ENCODE results near the gene IL10. TPM values are rescaled to one million over a fixed set of nuclear protein-coding genes. Genes with fewer than 3 reads are reported as not detected.

Gene IL10
- total RNA-seq, 1 experiment from 2014 or later: not detected

- no peak for DNase-seq (ENCODE audit: low read depth)
These were observed 21.3 kb upstream of the IL10 start for GRCh38 chr1:206793620-206794019.

GRCh38 chr1:206792939-206793607, 20.8 kb upstream of the IL10 start:
- DNase-seq (ENCODE audit: low read depth): peak; percentile 61

GRCh38 chr1:206790502-206791250, 18.4 kb upstream of the IL10 start:
- DNase-seq (ENCODE audit: low read depth): no peak

- no peak for DNase-seq (ENCODE audit: low read depth)
These were observed 16.3 kb upstream of the IL10 start for GRCh38 chr1:206788487-206789050.

- peak; percentile 21 for DNase-seq (ENCODE audit: low read depth)
These were observed 15.6 kb upstream of the IL10 start for GRCh38 chr1:206787891-206788290.

- no peak for DNase-seq (ENCODE audit: low read depth)
These were observed 14.1 kb upstream of the IL10 start for GRCh38 chr1:206786212-206786886.

- DNase-seq (ENCODE audit: low read depth): peak; percentile 12
These were observed 13.0 kb upstream of the IL10 start for GRCh38 chr1:206785182-206785765.

- DNase-seq (ENCODE audit: low read depth): no peak
These were observed 12.2 kb upstream of the IL10 start for GRCh38 chr1:206784471-206784903.

GRCh38 chr1:206783506-206783905, 11.2 kb upstream of the IL10 start:
- no peak for DNase-seq (ENCODE audit: low read depth)

GRCh38 chr1:206782448-206782847, 10.2 kb upstream of the IL10 start:
- no peak for DNase-seq (ENCODE audit: low read depth)

GRCh38 chr1:206779638-206780037, 7.3 kb upstream of the IL10 start:
- DNase-seq (ENCODE audit: low read depth): no peak

- peak; percentile 22 for DNase-seq (ENCODE audit: low read depth)
These were observed 6.6 kb upstream of the IL10 start for GRCh38 chr1:206778911-206779310.

GRCh38 chr1:206778031-206778430, 5.7 kb upstream of the IL10 start:
- DNase-seq (ENCODE audit: low read depth): peak; percentile 32

GRCh38 chr1:206776229-206776628, 3.9 kb upstream of the IL10 start:
- no peak for DNase-seq (ENCODE audit: low read depth)

GRCh38 chr1:206774093-206774492, 1.8 kb upstream of the IL10 start:
- DNase-seq (ENCODE audit: low read depth): no peak

- no peak for DNase-seq (ENCODE audit: low read depth)
These were observed 979 bp downstream of the IL10 start for GRCh38 chr1:206771338-206771692.

- DNase-seq (ENCODE audit: low read depth): peak; percentile 19
These were observed 1.6 kb downstream of the IL10 start, which contains the start of gene IL19 for GRCh38 chr1:206770531-206771337. TSS of gene IL19 (plus strand) at chr1:206770773. CDS start at chr1:206836663, 65,890 bp downstream.

GRCh38 chr1:206769304-206769731, 3.0 kb downstream of the IL10 start:
- DNase-seq (ENCODE audit: low read depth): no peak

GRCh38 chr1:206768472-206769303, 3.6 kb downstream of the IL10 start:
- no peak for DNase-seq (ENCODE audit: low read depth)

GRCh38 chr1:206766251-206766856, 5.9 kb downstream of the IL10 start:
- DNase-seq (ENCODE audit: low read depth): peak; percentile 98

Measured in RPMI7951 (cell line).